DMS 273 treated with DMSO at 0.1 percent for 48 hours (cell line): ENCODE results near the gene CSKMT.
"Not testable (repeated sequence)": the region's sequence is repeated elsewhere in the genome, so short reads cannot be mapped to it uniquely, and the experiment has no call there.

Experiments used
- DNase-seq: peaks from one replicate; lab custom pipeline; 2025; lab: John Stamatoyannopoulos, UW

Gene CSKMT

GRCh38 chr11:62656796-62657429 is 8.2 kb upstream of the CSKMT start:
- no peak for DNase-seq

GRCh38 chr11:62664405-62665074 is 572 bp upstream of the CSKMT start:
- peak; percentile 22 for DNase-seq

- no peak for DNase-seq
Observed at GRCh38 chr11:62665599-62666258, 617 bp downstream of the CSKMT start.

GRCh38 chr11:62666259-62666926 is 1.3 kb downstream of the CSKMT start:
- DNase-seq = no peak

GRCh38 chr11:62667460-62667859 is 2.3 kb downstream of the CSKMT start:
- DNase-seq = no peak

- DNase-seq = peak; percentile 66
Observed at GRCh38 chr11:62669420-62670161, 4.5 kb downstream of the CSKMT start.

- no peak for DNase-seq
Observed at GRCh38 chr11:62671236-62671607, 6.1 kb downstream of the CSKMT start.

GRCh38 chr11:62671608-62672389 is 6.7 kb downstream of the CSKMT start, which contains the start of the genes LBHD1 and UQCC3:
Gene LBHD1 (minus strand): TSS chr11:62672267. CDS start chr11:62670031, 2,236 bp downstream.
Gene UQCC3 (plus strand): TSS chr11:62671673. CDS start chr11:62671746, 73 bp downstream.
- DNase-seq = peak; percentile 59

- DNase-seq = no peak
Observed at GRCh38 chr11:62673196-62673525, 8.0 kb downstream of the CSKMT start.

- not testable (repeated sequence) for DNase-seq
Observed at GRCh38 chr11:62675415-62675814, 10.3 kb downstream of the CSKMT start.

- DNase-seq = no peak
Observed at GRCh38 chr11:62676698-62677097, 11.6 kb downstream of the CSKMT start.

- DNase-seq = peak; percentile 5
Observed at GRCh38 chr11:62677156-62677555, 12.0 kb downstream of the CSKMT start.

- DNase-seq = no peak
Observed at GRCh38 chr11:62677714-62678113, 12.6 kb downstream of the CSKMT start.

- DNase-seq = no peak
Observed at GRCh38 chr11:62678433-62678769, 13.3 kb downstream of the CSKMT start.

GRCh38 chr11:62678770-62679696 is 13.9 kb downstream of the CSKMT start, which contains the start of gene UBXN1:
Gene UBXN1 (minus strand): TSS chr11:62679073. CDS start chr11:62678923, 150 bp downstream.
- DNase-seq = peak; percentile 49

- DNase-seq = peak; percentile 47
Observed at GRCh38 chr11:62680825-62681240, 15.7 kb downstream of the CSKMT start.

GRCh38 chr11:62682518-62682917 is 17.4 kb downstream of the CSKMT start:
- no peak for DNase-seq

GRCh38 chr11:62687508-62688396 is 22.6 kb downstream of the CSKMT start:
- no peak for DNase-seq

GRCh38 chr11:62688491-62688890 is 23.4 kb downstream of the CSKMT start:
- no peak for DNase-seq
